Vagina (tissue), 2 donors: ENCODE data around the gene LNX2.

Experiments used
- POLR2A ChIP-seq, 2 donors: fragments of 450-650 bp; IDR thresholded peaks; one replicate each; pipeline ENCODE4 v1.6.1; 2017; ENCODE audit warnings: antibody characterized with exemption in 2 of 2, mild to moderate bottlenecking in 2 of 2, moderate library complexity in 2 of 2
- POLR2AphosphoS5 ChIP-seq, 2 donors: sonication (generic); formaldehyde crosslinking; IDR thresholded peaks; one replicate each; pipeline ENCODE4 v1.9.0; 2017; ENCODE audit warnings: antibody characterized with exemption in 2 of 2, mild to moderate bottlenecking in 2 of 2, low read depth in 1 of 2; ENCODE audit not compliant: insufficient read depth in 1 of 2
- TF ChIP-seq, protein P1 (sequence below), 3 experiments: fragments of 450-650 bp in 2 of 3; fragments of 200-600 bp in 1 of 3; sonication (generic) in 1 of 3; IDR thresholded peaks; one replicate each; pipeline ENCODE4 v1.5.1; 2017 to 2019; ENCODE audit warnings: antibody characterized with exemption in 3 of 3, mild to moderate bottlenecking in 2 of 3, moderate library complexity in 2 of 3

DNA sequence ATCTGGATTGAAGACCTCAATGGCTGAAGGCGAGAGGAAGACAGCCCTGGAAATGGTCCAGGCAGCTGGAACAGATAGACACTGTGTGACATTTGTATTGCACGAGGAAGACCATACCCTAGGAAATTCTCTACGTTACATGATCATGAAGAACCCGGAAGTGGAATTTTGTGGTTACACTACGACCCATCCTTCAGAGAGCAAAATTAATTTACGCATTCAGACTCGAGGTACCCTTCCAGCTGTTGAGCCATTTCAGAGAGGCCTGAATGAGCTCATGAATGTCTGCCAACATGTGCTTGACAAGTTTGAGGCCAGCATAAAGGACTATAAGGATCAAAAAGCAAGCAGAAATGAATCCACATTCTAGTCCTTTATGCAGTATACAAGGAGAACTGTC is 2.6 kb upstream of the LNX2 start:
- TF ChIP-seq POLR2A (IDR thresholded peaks at IDR 0.05) (no peak), POLR2AphosphoS5 (IDR thresholded peaks at IDR 0.05; ENCODE audit: insufficient read depth in 1 of 2, low read depth in 1 of 2) (no peak)
- TF ChIP-seq, protein P1, sequence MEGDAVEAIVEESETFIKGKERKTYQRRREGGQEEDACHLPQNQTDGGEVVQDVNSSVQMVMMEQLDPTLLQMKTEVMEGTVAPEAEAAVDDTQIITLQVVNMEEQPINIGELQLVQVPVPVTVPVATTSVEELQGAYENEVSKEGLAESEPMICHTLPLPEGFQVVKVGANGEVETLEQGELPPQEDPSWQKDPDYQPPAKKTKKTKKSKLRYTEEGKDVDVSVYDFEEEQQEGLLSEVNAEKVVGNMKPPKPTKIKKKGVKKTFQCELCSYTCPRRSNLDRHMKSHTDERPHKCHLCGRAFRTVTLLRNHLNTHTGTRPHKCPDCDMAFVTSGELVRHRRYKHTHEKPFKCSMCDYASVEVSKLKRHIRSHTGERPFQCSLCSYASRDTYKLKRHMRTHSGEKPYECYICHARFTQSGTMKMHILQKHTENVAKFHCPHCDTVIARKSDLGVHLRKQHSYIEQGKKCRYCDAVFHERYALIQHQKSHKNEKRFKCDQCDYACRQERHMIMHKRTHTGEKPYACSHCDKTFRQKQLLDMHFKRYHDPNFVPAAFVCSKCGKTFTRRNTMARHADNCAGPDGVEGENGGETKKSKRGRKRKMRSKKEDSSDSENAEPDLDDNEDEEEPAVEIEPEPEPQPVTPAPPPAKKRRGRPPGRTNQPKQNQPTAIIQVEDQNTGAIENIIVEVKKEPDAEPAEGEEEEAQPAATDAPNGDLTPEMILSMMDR (IDR thresholded peaks at IDR 0.05): no peak
